Vagina (tissue), 2 donors: Measurements from ENCODE around the gene PLGRKT. TPM values are rescaled to one million over a fixed set of nuclear protein-coding genes. Genes with fewer than 3 reads are reported as not detected.
"Not testable (repeated sequence)": the region's sequence is repeated elsewhere in the genome, so short reads cannot be mapped to it uniquely, and the experiment has no call there.

Source experiments
- DNase-seq, 2 donors: peaks; one replicate each; pipeline ENCODE4 v3.0.0-alpha.2; 2017; ENCODE audit errors: extremely low spot score in 2 of 2
- H3K27ac ChIP-seq: fragments of 200-600 bp; sonication (generic); one replicate; pipeline ENCODE4 v1.5.1; 2019
- H3K27me3 ChIP-seq: fragments of 200-600 bp; sonication (generic); one replicate; pipeline ENCODE4 v1.5.1; 2019
- H3K36me3 ChIP-seq, 2 donors: fragments of 200-600 bp; sonication (generic); one replicate each; pipeline ENCODE4 v1.5.1; 2017 to 2019
- H3K4me1 ChIP-seq: fragments of 200-600 bp; sonication (generic); one replicate; pipeline ENCODE4 v1.5.1; 2019
- H3K4me3 ChIP-seq, 2 donors: fragments of 200-600 bp; sonication (generic); 1 replicate in 1 of 2; 2 replicates in 1 of 2; pipeline ENCODE4 v1.5.1; 2016 to 2019
- H3K9me3 ChIP-seq: fragments of 200-600 bp; sonication (generic); one replicate; pipeline ENCODE4 v1.5.1; 2019
- POLR2A ChIP-seq, 2 donors: fragments of 450-650 bp; IDR thresholded peaks; one replicate each; pipeline ENCODE4 v1.6.1; 2017; ENCODE audit warnings: antibody characterized with exemption in 2 of 2, mild to moderate bottlenecking in 2 of 2, moderate library complexity in 2 of 2
- POLR2AphosphoS5 ChIP-seq, 2 donors: sonication (generic); formaldehyde crosslinking; IDR thresholded peaks; one replicate each; pipeline ENCODE4 v1.9.0; 2017; ENCODE audit warnings: antibody characterized with exemption in 2 of 2, mild to moderate bottlenecking in 2 of 2, low read depth in 1 of 2; ENCODE audit not compliant: insufficient read depth in 1 of 2
- intact Hi-C: fragments of 100-400 bp; cut with DNase I; formaldehyde crosslinking; loops from one replicate; pipeline ENCODE4 v1.15.1; 2023
- total RNA-seq: library from RNA; depleted of rRNA; stranded (reverse); fragments of >200 nt; gene quantifications from one replicate; pipeline ENCODE4 v1.2.3, GENCODE V29; 2016
- TF ChIP-seq, protein P1 (sequence below), 3 experiments: fragments of 450-650 bp in 2 of 3; fragments of 200-600 bp in 1 of 3; sonication (generic) in 1 of 3; IDR thresholded peaks; one replicate each; pipeline ENCODE4 v1.5.1; 2017 to 2019; ENCODE audit warnings: antibody characterized with exemption in 3 of 3, mild to moderate bottlenecking in 2 of 3, moderate library complexity in 2 of 3

The PLGRKT gene
- total RNA-seq, 1 donor from 2014 or later = 10.1 TPM

- TF ChIP-seq, protein P1, sequence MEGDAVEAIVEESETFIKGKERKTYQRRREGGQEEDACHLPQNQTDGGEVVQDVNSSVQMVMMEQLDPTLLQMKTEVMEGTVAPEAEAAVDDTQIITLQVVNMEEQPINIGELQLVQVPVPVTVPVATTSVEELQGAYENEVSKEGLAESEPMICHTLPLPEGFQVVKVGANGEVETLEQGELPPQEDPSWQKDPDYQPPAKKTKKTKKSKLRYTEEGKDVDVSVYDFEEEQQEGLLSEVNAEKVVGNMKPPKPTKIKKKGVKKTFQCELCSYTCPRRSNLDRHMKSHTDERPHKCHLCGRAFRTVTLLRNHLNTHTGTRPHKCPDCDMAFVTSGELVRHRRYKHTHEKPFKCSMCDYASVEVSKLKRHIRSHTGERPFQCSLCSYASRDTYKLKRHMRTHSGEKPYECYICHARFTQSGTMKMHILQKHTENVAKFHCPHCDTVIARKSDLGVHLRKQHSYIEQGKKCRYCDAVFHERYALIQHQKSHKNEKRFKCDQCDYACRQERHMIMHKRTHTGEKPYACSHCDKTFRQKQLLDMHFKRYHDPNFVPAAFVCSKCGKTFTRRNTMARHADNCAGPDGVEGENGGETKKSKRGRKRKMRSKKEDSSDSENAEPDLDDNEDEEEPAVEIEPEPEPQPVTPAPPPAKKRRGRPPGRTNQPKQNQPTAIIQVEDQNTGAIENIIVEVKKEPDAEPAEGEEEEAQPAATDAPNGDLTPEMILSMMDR (IDR thresholded peaks at IDR 0.05) = no peak
- no peak for TF ChIP-seq POLR2AphosphoS5 (IDR thresholded peaks at IDR 0.05; ENCODE audit: insufficient read depth in 1 of 2, low read depth in 1 of 2)
- TF ChIP-seq POLR2A (IDR thresholded peaks at IDR 0.05) = no peak
- no peaks in the 10 kb centered on the region for H3K9me3 ChIP-seq
- no peaks in the 10 kb centered on the region for H3K27me3 ChIP-seq
- intact Hi-C loops = loop anchor here (10.0 kb wide), 1 partner anchor 1497 kb away; no protein-coding TSS in a partner anchor
- no peaks in the 10 kb centered on the region for H3K36me3 ChIP-seq
- no peak overlapping the region for H3K4me3 ChIP-seq
- DNase-seq = no peak
- no peak overlapping the region for H3K27ac ChIP-seq
- peaks cover 20% of the 10 kb centered on the region for H3K4me1 ChIP-seq
Observed at GRCh38 chr9:5448016-5448415, 10.3 kb upstream of the PLGRKT start.

- intact Hi-C loops = loop anchor here (10.0 kb wide), 1 partner anchor 1497 kb away; no protein-coding TSS in a partner anchor
- Histone ChIP-seq H3K27me3 (no peaks in the 10 kb centered on the region), H3K27ac (no peak overlapping the region), H3K4me3 (no peak overlapping the region), H3K9me3 (no peaks in the 10 kb centered on the region), H3K36me3 (no peaks in the 10 kb centered on the region), H3K4me1 (peaks cover 20% of the 10 kb centered on the region)
- no peak for DNase-seq
- TF ChIP-seq, protein P1 (IDR thresholded peaks at IDR 0.05) = no peak
- TF ChIP-seq POLR2AphosphoS5 (IDR thresholded peaks at IDR 0.05; ENCODE audit: insufficient read depth in 1 of 2, low read depth in 1 of 2) = no peak
- TF ChIP-seq POLR2A (IDR thresholded peaks at IDR 0.05) = no peak
Observed at GRCh38 chr9:5447337-5447736, 9.6 kb upstream of the PLGRKT start.

- Histone ChIP-seq H3K9me3 (no peaks in the 10 kb centered on the region), H3K36me3 (no peaks in the 10 kb centered on the region), H3K4me1 (peaks cover 20% of the 10 kb centered on the region), H3K27ac (no peak overlapping the region), H3K4me3 (no peak overlapping the region), H3K27me3 (no peaks in the 10 kb centered on the region)
- intact Hi-C loops = loop anchor here (10.0 kb wide), 1 partner anchor 1498 kb away; no protein-coding TSS in a partner anchor
- TF ChIP-seq POLR2AphosphoS5 (IDR thresholded peaks at IDR 0.05; ENCODE audit: insufficient read depth in 1 of 2, low read depth in 1 of 2) = no peak
- TF ChIP-seq, protein P1 (IDR thresholded peaks at IDR 0.05) = no peak
- no peak for TF ChIP-seq POLR2A (IDR thresholded peaks at IDR 0.05)
- DNase-seq = no peak
Observed at GRCh38 chr9:5446451-5447236, 8.9 kb upstream of the PLGRKT start.

GRCh38 chr9:5445886-5446285 lies 8.2 kb upstream of the PLGRKT start:
- H3K4me3 ChIP-seq = no peak overlapping the region
- TF ChIP-seq, protein P1 (IDR thresholded peaks at IDR 0.05) = no peak
- TF ChIP-seq POLR2AphosphoS5 (IDR thresholded peaks at IDR 0.05; ENCODE audit: insufficient read depth in 1 of 2, low read depth in 1 of 2) = no peak
- no peak for TF ChIP-seq POLR2A (IDR thresholded peaks at IDR 0.05)
- intact Hi-C loops = loop anchor here (10.0 kb wide), 1 partner anchor 1499 kb away; no protein-coding TSS in a partner anchor
- H3K36me3 ChIP-seq = no peaks in the 10 kb centered on the region
- H3K4me1 ChIP-seq = peaks cover 13% of the 10 kb centered on the region
- H3K27ac ChIP-seq = no peak overlapping the region
- no peaks in the 10 kb centered on the region for H3K27me3 ChIP-seq
- DNase-seq = no peak
- no peaks in the 10 kb centered on the region for H3K9me3 ChIP-seq

DNA sequence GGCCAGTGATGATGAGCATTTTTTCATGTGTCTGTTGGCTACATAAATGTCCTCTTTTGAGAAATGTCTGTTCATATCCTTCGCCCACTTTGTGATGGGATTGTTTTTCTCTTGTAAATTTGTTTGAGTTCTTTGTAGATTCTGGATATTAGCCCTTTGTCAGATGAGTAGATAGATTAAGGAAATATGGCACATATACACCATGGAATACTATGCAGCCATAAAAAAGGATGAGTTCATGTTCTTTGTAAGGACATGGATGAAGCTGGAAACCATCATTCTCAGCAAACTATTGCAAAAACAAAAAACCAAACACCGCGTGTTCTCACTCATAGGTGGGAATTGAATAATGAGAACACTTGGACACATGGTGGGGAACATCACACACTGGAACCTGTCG lies 7.4 kb upstream of the PLGRKT start:
- H3K4me3 ChIP-seq, H3K9me3 ChIP-seq, H3K4me1 ChIP-seq, H3K27ac ChIP-seq, DNase-seq, H3K27me3 ChIP-seq, H3K36me3 ChIP-seq: not testable (repeated sequence)
- intact Hi-C loops = loop anchor here (10.0 kb wide), 1 partner anchor 1500 kb away; no protein-coding TSS in a partner anchor
